Amniotic stem cell (primary cell): ENCODE results near the gene RFX7.
A peak's percentile ranks its signal among the peaks of the same experiment; 100 is the strongest.
"Not testable (repeated sequence)": the region's sequence is repeated elsewhere in the genome, so short reads cannot be mapped to it uniquely, and the experiment has no call there.

Experiments used
- DNase-seq: peaks from one replicate; lab custom pipeline; 2025; lab: John Stamatoyannopoulos, UW

The RFX7 gene

DNA sequence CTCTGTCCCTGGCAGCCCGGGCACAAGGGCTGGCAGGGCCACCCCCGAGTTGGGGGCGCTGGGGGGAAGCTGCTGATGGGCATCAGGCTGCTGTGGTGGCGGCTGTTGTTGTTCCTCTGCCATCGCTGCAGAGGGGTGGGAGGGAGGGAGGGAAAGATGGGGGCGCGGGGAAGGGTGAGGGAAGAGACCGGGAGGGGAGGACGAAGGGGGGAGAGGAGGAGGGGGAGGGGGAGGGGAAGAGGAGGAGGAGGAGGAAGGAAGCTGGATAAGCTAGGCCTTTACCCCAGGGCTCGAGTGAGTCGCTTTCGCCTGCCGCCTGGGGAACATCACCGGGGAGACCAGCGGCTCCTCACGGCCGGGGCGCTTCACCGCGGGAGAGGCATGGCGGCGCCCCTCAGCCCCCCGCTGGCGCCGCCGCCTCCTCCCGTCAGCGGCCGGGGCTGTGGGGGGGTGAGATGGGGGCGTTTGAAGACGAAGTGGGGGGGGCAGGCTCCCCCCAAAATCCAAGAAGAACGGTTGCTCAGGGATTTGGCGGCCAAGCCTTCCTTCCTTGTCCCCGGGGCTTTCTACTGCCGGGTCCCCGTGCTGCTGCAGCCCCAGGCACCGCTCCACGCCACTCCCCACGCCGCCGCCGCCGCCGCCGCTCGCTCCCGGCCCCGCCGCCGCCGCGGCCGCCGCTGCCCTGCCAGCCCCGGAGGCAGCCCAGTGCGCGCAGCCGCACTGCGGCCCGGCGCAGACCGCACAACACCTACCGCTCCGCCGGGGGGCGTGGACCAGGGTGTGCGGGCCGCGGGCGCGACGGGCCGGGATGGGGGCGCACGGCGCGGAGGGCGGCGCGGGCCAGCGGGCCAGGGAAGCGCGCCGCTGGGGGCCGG, at the start of gene RFX7:
RFX7 (minus strand) TSS at position 717 of the 875 bp plus-strand sequence; CDS start at position 123, 594 bp downstream.
- peak; percentile 28 for DNase-seq

DNA sequence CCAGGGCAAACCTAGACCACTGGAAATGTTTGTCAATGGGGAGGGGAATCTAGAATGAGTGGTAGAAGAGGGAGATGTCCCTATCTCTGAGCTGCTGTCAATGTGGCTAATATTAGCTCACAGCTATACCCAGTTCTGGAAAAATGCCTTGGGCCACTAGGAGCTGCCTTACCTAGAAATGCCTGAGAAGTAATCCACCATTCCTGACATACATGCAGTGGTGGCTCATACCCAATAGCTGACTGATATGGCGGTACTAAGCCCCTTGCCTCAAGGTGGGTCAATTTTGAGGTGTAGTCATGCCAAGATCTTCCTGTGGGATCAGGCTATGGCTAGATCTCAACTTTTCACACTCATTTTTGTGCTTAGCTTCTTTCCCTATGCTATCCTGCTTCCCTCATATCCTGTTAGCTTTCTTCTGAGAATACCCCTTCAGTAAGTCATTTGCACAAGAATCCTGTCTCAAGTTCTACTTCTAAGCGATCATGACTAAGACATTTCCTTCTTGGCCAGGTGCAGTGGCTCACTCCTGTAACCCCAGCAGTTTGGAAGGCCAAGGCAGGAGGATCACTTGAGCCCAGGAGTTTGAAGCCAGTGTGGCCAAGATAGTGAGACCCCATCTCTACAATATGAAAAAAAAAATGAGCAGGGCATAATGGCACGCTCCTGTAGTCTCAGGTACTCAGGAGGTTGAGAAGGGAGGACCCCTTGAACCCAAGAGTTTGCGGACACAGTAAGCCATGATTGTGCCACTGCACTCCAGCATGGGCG, 49.1 kb upstream of the RFX7 start:
- no peak for DNase-seq

DNA sequence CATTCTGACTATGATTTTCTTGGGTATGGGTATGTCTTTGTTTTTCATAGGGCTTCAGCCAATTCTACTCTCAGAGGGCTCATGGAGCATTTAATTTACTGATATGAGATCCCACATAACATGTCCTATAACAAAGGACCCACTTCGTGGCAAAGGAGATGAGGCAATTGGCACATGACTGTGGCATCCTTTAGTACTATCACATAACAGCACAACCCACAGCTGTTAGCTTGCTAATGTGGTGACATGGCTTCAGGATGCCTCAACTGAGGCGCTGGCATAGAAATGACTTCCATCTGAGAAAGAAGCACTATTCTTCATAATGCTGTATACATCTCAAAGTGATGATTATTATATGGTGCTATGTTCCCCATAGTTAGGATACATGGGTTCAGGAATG, 48.1 kb upstream of the RFX7 start:
- no peak for DNase-seq

DNA sequence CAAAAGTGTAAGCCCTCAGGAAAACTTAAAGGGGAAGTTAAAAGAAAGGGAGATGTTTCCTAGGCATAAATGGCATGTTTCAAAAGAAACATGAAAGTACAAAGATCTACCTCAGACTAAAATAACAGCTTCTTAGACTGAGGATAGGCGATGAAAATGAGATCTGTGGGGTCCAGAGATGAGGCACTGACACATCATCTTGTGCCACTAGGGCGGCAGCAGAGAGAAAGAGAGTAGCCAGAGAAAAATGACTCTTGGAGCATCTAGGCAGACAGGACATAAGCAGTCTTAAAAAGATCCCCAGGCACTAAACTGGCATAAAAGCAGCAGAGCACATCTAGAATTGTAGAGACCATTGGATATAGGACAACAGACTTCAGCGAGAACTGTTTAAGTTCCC, 42.5 kb upstream of the RFX7 start:
- no peak for DNase-seq

DNA sequence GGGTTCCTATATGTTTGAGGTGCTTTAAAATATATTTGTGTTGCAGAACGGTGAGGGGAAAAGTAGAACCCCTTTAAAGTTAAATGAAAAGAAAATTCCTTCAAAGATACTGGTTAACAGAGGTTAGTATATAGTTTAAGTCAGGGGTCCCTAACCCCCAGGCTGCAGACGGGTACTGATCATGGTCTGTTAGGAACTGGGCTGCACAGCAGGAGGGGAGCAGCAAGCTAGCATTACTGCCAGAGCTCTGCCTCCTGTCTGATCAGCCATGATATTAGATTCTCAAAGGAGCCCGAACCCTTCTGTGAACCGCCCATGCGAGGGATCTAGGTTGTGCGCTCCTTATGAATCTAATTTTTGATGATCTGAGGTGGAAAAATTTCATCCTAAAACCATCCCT, 37.5 kb upstream of the RFX7 start:
- no peak for DNase-seq

DNA sequence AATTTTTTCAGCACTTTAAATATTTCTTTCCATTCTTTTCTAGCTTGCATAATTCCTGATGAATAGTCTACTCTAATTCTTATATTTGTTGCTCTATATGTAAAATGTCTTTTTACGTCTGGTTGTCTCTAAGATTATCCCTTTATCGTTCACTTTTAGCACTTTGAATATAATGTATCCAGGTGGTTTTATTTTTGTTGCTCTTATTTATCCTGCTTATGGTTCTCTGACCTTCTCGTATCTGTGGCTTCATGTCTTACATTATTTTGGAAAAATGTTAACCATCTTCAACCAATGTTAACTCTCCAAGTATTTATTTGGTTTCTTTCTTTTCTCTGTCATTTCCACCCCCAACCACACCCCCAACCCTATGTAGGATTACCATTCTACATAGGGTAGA, 30.0 kb upstream of the RFX7 start:
- no peak for DNase-seq

DNA sequence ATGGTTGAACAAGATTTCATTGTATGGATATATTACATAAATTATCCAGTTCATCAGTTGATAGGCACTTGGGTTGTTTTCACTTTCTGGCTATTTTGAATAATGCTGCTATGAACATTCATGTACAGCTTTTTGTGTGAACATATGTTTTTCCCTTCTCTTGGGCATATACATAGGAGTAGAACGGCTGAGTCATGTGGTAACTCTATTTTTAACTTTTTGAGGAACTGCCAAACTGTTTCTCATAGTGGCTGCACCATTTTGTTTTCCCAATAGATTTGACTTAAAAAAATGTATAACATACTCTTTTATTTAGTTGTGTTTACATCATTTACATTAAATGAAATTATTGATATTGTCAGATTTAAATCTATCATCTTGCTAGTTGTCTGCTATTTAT, 28.8 kb upstream of the RFX7 start:
- DNase-seq: no peak

DNA sequence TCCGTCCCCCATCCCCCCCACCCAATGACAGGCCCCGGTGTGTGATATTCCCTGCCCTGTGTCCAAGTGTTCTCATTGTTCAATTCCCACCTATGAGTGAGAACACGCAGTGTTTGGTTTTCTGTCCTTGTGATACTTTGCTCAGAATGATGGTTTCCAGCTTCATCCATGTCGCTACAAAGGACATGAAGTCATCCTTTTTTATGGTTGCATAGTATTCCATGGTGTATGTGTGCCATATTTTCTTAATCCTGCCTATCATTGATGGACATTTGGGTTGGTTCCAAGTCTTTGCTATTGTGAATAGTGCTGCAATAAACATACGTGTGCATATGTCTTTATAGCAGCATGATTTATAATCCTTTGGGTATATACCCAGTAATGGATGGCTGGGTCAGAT, 22.8 kb upstream of the RFX7 start:
- DNase-seq: not testable (repeated sequence)

DNA sequence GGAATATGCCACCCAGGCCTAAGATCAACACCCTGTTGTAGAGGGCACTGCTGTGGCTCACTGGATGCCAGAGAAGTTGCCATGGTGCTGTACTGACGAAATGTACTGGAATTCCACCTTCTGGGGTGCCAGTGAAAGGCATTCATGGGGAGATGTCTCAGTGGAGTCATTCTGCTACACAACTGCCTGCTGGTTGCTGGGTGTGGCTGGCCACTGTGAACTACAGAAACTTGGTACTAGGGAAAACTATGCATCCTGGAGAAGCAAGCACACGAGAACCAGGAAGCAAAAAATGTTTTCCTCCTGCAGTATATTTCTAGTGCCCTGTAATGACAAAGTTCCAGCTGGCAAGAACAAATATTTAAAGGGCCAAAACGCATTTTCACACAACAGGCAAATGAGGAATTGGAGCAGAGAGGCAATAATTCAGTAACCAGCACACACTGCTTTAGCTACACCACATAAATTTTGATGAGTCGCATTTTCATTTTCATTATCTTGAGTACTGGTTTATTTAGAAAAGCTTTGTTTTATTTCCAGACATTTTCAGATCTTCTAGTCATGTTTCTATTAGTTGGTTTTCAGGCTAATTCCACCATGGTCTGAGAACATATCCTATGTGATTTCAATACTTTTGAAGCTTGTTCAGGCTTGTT, 18.3 kb upstream of the RFX7 start:
- no peak for DNase-seq

DNA sequence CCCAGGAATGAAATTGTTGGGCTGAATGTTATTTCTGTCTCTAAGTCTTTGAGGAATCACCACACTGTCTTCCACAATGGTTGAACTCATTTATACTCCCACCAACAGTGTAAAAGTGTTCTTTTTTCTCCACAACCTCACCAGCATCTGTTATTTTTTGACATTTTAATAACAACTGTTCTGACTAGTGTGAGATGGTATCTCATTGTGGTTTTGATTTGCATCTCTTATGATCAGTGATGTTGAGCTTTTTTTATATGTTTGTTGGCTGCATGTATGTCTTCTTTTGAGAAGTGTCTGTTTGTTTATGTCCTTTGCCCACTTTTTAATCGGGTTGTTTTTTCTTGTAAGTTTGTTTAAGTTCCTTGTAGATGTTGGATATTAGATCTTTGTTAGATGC, 13.6 kb upstream of the RFX7 start:
- DNase-seq: not testable (repeated sequence)

DNA sequence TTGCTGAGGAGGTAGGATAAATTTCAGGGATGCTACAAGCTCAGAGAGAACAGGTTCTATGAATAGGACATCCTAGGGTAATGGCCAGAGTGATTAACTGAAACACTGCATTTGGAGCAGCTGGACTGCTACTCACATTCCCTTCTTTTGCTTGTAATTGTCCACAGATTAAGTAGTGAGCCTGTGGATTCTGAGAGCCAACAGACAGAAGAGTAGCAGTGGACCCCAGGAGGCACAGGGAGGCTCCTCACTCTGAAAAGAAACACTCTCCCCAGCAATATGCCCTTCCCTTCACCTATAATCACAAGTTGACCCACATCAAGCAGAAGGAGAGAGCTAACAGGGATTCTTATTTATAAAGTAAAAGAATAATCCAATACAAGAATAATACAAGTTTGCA, 10.6 kb upstream of the RFX7 start:
- DNase-seq: no peak

DNA sequence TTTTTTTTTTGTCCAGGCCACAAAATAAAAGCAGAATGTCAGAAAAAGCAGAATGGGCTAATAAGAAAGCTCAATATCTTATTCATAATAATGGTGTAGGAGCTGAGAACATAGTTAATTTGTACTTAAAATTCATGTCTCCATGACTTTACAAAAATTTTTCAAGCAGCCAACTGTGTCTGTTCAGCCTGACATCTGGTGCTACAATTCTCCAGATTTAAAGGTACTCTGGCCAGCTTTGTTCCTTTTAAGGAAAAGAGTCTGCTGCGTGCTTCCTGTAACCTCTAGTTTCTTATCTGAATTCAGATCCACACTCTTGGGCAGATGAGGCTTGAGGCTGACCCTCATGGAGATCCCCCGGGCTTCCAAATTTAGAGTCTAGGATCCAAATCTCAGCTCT, 8.7 kb upstream of the RFX7 start:
- DNase-seq: no peak

DNA sequence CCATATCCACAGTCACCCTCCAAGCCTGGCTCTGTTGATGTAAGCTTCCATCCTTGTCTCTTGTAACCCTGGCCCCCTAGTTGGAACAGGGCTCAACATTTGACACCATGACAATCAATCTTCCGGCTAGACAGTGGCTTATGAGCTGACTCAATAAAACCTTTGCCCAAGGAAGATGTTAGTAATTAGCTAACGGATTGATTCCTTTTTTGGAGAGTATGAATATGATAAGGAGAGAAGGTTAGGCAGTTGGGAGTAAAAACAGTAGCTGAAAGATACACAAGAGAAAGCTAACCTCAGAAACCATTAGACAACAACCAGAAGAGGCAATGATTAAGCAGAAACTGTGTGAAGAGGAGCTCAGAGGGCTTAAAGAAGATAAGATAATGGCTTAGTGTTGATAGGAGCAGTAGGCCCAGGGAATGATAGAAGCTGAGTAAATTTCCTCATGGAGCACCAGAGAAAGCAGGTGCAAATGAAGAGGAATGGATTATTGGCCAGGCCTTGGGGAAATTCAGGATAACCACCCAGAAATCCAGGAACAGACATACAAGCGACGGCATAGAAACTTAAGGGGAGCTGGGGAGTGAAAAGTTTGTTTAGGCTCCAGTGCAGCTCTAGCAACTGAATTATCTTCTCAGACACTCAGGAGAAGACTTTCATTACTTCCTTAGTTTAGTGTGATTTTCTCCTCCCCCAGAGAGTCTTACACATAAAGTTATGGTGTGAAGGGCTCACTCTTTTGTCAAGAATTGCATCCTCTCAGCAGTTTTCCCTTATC, 7.8 kb upstream of the RFX7 start:
- no peak for DNase-seq

DNA sequence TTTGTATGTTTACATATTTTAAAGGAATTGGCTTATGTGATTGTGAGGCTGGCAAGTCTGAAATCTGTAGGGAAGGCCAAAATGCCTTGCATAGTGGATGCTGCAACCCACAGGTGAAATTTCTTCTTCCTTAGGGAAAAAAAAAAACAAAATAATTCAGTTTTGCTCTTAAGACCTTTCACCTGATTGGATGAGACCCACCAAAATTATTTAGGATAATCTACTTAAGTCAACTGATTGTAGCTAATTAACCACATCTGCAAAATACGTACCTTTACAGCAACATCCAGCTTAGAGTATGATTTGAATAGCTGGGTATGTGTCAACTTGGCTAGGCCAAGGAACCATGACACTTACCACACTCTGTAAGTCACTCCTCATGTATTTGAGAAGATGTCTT, 6.9 kb upstream of the RFX7 start:
- DNase-seq: no peak

DNA sequence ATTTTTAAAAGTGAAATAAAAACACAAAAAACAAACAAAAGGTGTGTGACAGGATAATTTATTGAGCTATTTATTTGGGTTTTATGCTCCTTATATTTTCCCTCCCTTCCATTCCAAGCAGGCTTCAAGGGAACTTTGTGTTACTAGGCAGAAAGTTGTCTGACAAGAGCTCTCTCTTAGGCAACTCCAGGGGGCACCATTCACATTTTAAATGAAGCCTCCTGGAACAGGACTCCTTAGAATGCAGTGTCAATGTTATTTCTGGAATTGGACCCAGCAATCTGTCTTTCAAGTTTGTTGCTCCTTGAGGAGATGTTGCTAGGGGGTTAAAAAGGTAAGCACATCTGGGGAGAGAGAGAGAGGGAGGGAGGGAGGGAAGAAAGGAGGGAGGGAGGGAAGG, 5.4 kb upstream of the RFX7 start:
- peak; percentile 20 for DNase-seq

DNA sequence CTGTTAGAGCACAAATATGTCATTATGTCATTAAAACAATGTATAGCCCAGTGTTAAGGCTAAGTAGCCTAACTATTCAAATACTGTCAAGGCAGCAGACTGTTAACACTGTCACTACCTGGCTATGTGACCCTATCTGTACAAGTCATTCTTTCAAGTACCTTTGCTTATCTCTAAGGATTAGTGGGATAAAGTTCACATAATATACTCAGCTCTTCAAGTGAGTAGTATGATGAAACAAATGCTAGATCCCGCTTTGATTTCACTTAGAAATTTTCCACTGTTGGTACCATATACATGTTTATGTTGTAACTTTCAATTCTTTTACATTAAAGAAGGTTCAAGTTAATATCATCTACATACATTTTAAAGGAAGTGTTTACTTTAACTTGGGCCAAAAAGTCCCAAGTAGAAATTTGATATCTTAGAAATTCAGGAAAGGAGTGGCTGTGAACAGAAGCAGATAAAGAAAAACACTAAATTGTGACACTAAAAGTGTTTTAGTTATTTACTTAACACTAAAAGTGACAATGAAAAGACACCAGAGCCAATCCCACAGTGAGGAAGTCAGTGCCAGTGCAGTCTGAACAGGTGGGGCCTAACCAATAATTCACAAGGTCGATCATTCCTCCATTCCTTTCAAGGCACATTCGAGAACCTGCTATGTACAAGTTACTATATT, 4.8 kb upstream of the RFX7 start:
- no peak for DNase-seq

DNA sequence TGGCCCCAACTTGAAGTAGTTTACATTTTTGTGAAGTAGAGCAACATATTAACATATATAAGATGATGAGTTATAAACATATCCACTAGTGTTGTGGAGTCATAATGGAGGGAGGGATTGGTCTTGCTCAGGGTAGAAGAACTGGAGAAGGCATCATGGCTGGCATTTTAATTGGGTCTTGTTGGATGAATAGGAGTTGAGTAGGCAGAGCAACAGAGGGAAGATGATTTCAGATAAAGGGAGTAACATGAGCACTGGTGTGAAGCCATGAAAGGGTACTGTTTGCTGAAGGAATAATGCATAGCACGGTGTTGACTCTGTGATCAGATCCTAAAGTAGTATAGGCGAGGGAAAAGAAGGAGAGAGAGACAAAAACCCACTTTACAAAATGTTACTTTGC, 3.6 kb upstream of the RFX7 start:
- DNase-seq: no peak

DNA sequence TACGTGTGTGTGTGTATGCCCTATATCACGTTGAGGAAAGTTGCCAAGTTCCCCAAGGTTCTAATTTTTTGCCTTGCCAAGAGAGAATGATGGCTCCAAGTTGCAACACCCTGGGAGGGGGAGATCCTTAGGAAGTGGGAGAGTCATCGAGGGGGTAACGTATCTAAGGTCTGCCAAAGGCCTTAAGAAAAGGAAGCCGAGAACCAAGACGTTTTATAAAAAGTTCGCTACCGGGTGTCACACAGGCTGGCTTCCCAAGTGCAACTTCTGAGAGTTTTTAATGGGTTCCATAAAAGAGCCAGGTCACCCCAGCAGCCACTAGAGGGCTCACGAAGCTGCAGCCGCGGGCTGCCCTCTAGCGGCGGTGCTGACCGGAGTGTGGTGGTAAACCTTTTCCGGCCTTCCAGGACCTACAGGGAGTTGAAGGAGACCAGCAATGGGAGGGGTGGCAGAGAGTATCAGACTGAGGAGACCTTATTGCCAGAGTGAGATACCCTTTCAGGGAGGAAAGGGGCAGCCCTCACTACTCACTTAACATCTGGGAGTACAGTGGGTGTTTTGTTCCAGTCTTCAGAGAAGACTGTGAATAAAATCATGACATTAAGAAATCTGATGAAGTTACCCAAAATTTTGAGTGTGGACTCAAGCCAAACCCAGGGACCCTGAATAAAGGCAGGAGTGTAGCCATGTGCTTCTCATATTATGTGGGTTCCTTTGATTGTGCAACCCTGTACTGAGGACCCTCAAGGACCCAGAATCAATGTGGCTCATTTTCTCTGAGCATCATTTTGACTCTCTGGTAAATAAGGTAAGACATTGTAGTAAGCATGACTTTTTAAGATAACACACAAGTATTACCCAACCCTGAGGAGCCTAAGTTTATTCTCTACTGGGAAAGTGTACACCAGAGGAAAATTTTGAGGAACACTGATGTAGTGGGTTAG, 2.5 kb upstream of the RFX7 start:
- peak; percentile 84 for DNase-seq

DNA sequence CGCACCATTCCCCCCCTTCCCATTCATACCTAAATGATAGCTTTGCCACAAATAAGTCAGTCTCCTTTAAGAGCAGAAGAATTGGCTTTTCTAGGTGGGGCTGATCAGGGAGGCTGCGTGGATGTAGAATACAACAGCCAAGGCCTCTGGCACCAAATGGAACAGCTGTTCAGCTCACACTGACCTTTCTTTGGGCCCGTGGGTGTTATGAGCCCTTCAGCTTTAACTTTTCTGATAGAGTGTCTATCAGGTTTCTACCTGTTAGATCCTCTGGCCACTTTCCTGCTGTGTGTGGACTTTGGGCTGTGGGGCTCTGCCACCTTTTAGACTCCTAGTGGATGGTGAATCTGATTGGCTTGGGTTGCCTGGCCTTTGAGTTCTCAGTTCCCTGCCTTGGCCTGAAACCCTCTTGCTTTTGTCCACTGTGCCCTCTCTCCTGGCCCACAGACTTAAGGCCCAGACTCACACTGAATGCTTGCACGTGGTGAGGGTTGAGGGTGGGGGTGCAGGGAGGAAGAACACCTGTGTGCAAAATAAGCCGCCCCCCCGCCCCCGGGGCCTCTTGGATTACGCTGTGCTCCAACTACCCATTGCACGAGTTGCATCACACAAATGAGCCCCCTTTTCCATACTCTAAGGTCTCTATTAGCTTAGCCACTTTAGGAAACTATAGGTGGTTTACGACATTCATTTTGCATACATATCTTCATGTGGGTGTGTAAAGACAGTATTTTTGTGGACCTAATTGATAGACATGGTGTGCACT, 1.3 kb upstream of the RFX7 start:
- no peak for DNase-seq
